SKM-1 (cell line): ENCODE data around the gene MAD1L1.

Source experiments
- DNase-seq: peaks from one replicate; lab custom pipeline; 2025; ENCODE audit not compliant: unreplicated experiment; lab: John Stamatoyannopoulos, UW

MAD1L1 gene

GRCh38 chr7:2090526-2091520 lies 141.9 kb downstream of the MAD1L1 start:
- DNase-seq: no peak

GRCh38 chr7:2088801-2089200 lies 143.9 kb downstream of the MAD1L1 start:
- no peak for DNase-seq

GRCh38 chr7:2087744-2088143 lies 145.0 kb downstream of the MAD1L1 start:
- DNase-seq: no peak

GRCh38 chr7:2086229-2086628 lies 146.5 kb downstream of the MAD1L1 start:
- no peak for DNase-seq

- no peak for DNase-seq
Observed at GRCh38 chr7:2085804-2086203, 146.9 kb downstream of the MAD1L1 start.

- no peak for DNase-seq
Observed at GRCh38 chr7:2084781-2085505, 147.8 kb downstream of the MAD1L1 start.

GRCh38 chr7:2084331-2084730 lies 148.4 kb downstream of the MAD1L1 start:
- DNase-seq: no peak

GRCh38 chr7:2083362-2083761 lies 149.4 kb downstream of the MAD1L1 start:
- DNase-seq: no peak

GRCh38 chr7:2082139-2082998 lies 150.4 kb downstream of the MAD1L1 start:
- DNase-seq: no peak

GRCh38 chr7:2081526-2082135 lies 151.1 kb downstream of the MAD1L1 start:
- no peak for DNase-seq

- no peak for DNase-seq
Observed at GRCh38 chr7:2080477-2080876, 152.3 kb downstream of the MAD1L1 start.

- DNase-seq: no peak
Observed at GRCh38 chr7:2080060-2080387, 152.7 kb downstream of the MAD1L1 start.

GRCh38 chr7:2079332-2080059 lies 153.2 kb downstream of the MAD1L1 start:
- no peak for DNase-seq

GRCh38 chr7:2078899-2079298 lies 153.8 kb downstream of the MAD1L1 start:
- no peak for DNase-seq

GRCh38 chr7:2076649-2077064 lies 156.1 kb downstream of the MAD1L1 start:
- no peak for DNase-seq

- no peak for DNase-seq
Observed at GRCh38 chr7:2075811-2076210, 156.9 kb downstream of the MAD1L1 start.

- no peak for DNase-seq
Observed at GRCh38 chr7:2074691-2075090, 158.1 kb downstream of the MAD1L1 start.

- DNase-seq: no peak
Observed at GRCh38 chr7:2072798-2073197, 159.9 kb downstream of the MAD1L1 start.

- no peak for DNase-seq
Observed at GRCh38 chr7:2072042-2072441, 160.7 kb downstream of the MAD1L1 start.
